Measurements from ENCODE around the gene TRIM24. TPM values are rescaled to one million over a fixed set of nuclear protein-coding genes. Genes with fewer than 3 reads are reported as not detected.

Gene TRIM24
- total and polyA plus RNA-seq, 2 of the 13 experiments (the other 11 are each of a cell fraction or from before 2014, with no cell fraction given): 100 to 106 TPM

DNA sequence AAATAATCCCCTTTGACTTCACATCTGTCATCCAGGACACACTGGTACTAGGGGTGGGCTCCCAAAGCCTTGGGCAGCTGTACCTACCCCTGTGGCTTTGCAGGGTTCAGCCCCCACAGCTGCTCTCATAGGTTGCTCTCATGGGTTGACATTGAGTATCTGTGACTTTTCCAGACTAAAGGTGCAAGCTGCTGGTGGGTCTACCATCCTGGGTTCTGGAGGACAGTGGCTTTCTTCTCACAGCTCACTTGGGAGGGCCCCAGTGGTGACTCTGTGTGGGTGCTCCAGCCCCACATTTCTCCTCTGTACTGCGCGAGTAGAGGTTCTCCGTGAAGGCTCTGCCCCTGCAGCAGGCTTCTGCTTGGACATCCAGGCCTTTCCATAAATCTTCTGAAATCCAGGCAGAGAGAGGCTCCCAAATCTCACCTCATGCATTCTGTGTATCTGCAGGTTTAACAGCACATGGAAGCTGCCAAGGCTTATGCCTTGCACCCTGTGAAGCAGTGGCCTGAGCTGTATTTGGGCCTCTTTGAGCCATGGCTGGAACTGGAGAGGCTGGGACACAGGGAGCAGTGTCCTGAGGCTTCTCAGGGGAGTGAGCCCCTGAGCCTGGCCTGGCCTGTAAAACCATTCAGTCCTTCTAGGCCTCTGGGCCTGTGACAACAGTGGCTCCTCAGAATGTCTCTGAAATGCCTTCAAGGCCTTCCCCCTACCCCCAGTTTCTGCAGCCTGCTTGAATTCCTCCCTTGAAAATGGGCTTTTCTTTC is 52.2 kb downstream of the TRIM24 start (continued):
- TF ChIP-seq, protein P1, sequence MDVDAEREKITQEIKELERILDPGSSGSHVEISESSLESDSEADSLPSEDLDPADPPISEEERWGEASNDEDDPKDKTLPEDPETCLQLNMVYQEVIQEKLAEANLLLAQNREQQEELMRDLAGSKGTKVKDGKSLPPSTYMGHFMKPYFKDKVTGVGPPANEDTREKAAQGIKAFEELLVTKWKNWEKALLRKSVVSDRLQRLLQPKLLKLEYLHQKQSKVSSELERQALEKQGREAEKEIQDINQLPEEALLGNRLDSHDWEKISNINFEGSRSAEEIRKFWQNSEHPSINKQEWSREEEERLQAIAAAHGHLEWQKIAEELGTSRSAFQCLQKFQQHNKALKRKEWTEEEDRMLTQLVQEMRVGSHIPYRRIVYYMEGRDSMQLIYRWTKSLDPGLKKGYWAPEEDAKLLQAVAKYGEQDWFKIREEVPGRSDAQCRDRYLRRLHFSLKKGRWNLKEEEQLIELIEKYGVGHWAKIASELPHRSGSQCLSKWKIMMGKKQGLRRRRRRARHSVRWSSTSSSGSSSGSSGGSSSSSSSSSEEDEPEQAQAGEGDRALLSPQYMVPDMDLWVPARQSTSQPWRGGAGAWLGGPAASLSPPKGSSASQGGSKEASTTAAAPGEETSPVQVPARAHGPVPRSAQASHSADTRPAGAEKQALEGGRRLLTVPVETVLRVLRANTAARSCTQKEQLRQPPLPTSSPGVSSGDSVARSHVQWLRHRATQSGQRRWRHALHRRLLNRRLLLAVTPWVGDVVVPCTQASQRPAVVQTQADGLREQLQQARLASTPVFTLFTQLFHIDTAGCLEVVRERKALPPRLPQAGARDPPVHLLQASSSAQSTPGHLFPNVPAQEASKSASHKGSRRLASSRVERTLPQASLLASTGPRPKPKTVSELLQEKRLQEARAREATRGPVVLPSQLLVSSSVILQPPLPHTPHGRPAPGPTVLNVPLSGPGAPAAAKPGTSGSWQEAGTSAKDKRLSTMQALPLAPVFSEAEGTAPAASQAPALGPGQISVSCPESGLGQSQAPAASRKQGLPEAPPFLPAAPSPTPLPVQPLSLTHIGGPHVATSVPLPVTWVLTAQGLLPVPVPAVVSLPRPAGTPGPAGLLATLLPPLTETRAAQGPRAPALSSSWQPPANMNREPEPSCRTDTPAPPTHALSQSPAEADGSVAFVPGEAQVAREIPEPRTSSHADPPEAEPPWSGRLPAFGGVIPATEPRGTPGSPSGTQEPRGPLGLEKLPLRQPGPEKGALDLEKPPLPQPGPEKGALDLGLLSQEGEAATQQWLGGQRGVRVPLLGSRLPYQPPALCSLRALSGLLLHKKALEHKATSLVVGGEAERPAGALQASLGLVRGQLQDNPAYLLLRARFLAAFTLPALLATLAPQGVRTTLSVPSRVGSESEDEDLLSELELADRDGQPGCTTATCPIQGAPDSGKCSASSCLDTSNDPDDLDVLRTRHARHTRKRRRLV (CRISPR knock-in tag; IDR thresholded peaks at IDR 0.05): no peak
- TF ChIP-seq ZBTB8A (CRISPR knock-in tag; IDR thresholded peaks at IDR 0.05; ENCODE audit: borderline replicate concordance, low read depth) (no peak), SPEN (CRISPR knock-in tag; IDR thresholded peaks at IDR 0.05; ENCODE audit: low read depth) (no peak), ZNF501 (CRISPR knock-in tag; IDR thresholded peaks at IDR 0.05) (0 out of 2 replicates have a peak, but pooled peaks have one; percentile 24), ZNF605 (CRISPR knock-in tag; IDR thresholded peaks at IDR 0.05) (peak; percentile 19; the same call in 1 of the 2 replicates), TRAFD1 (CRISPR knock-in tag; IDR thresholded peaks at IDR 0.05; ENCODE audit: borderline replicate concordance) (no peak), ZFP36L2 (CRISPR knock-in tag; IDR thresholded peaks at IDR 0.05) (no peak), SIN3A (IDR thresholded peaks at IDR 0.05; ENCODE audit: borderline replicate concordance, low read depth, low read length) (no peak), TCF12 (IDR thresholded peaks at IDR 0.05) (no peak), TCF12 (CRISPR knock-in tag; IDR thresholded peaks at IDR 0.05) (no peak)
- TF ChIP-seq, protein P2, sequence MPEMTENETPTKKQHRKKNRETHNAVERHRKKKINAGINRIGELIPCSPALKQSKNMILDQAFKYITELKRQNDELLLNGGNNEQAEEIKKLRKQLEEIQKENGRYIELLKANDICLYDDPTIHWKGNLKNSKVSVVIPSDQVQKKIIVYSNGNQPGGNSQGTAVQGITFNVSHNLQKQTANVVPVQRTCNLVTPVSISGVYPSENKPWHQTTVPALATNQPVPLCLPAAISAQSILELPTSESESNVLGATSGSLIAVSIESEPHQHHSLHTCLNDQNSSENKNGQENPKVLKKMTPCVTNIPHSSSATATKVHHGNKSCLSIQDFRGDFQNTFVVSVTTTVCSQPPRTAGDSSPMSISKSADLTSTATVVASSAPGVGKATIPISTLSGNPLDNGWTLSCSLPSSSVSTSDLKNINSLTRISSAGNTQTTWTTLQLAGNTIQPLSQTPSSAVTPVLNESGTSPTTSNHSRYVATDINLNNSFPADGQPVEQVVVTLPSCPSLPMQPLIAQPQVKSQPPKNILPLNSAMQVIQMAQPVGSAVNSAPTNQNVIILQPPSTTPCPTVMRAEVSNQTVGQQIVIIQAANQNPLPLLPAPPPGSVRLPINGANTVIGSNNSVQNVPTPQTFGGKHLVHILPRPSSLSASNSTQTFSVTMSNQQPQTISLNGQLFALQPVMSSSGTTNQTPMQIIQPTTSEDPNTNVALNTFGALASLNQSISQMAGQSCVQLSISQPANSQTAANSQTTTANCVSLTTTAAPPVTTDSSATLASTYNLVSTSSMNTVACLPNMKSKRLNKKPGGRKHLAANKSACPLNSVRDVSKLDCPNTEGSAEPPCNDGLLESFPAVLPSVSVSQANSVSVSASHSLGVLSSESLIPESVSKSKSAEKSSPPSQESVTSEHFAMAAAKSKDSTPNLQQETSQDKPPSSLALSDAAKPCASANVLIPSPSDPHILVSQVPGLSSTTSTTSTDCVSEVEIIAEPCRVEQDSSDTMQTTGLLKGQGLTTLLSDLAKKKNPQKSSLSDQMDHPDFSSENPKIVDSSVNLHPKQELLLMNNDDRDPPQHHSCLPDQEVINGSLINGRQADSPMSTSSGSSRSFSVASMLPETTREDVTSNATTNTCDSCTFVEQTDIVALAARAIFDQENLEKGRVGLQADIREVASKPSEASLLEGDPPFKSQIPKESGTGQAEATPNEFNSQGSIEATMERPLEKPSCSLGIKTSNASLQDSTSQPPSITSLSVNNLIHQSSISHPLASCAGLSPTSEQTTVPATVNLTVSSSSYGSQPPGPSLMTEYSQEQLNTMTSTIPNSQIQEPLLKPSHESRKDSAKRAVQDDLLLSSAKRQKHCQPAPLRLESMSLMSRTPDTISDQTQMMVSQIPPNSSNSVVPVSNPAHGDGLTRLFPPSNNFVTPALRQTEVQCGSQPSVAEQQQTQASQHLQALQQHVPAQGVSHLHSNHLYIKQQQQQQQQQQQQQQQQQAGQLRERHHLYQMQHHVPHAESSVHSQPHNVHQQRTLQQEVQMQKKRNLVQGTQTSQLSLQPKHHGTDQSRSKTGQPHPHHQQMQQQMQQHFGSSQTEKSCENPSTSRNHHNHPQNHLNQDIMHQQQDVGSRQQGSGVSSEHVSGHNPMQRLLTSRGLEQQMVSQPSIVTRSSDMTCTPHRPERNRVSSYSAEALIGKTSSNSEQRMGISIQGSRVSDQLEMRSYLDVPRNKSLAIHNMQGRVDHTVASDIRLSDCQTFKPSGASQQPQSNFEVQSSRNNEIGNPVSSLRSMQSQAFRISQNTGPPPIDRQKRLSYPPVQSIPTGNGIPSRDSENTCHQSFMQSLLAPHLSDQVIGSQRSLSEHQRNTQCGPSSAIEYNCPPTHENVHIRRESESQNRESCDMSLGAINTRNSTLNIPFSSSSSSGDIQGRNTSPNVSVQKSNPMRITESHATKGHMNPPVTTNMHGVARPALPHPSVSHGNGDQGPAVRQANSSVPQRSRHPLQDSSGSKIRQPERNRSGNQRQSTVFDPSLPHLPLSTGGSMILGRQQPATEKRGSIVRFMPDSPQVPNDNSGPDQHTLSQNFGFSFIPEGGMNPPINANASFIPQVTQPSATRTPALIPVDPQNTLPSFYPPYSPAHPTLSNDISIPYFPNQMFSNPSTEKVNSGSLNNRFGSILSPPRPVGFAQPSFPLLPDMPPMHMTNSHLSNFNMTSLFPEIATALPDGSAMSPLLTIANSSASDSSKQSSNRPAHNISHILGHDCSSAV (CRISPR knock-in tag; IDR thresholded peaks at IDR 0.05; ENCODE audit: borderline replicate concordance): no peak
